Fibroblast of lung (primary cell): ENCODE measurements around the gene FAM50B. TPM values are rescaled to one million over a fixed set of nuclear protein-coding genes. Genes with fewer than 3 reads are reported as not detected.
A peak's percentile ranks its signal among the peaks of the same experiment; 100 is the strongest.

Source experiments
- DNase-seq, 2 donors: peaks; one replicate each; pipeline versions ENCODE4 v3.0.0 to v3.0.0-alpha.2; 2010; ENCODE audit warnings: low read depth in 2 of 2
- H2AFZ ChIP-seq: 2 replicates; pipeline ENCODE4 v1.5.1; 2012; ENCODE audit warnings: low read length, control low read depth, inconsistent platforms
- H3K27ac ChIP-seq: 2 replicates; pipeline ENCODE4 v1.5.1; 2011; ENCODE audit warnings: low read length, control low read depth; ENCODE audit not compliant: insufficient read depth
- H3K27me3 ChIP-seq: 2 replicates; pipeline ENCODE4 v1.5.1; 2011; ENCODE audit warnings: mild to moderate bottlenecking, low read length; ENCODE audit not compliant: control insufficient read depth, insufficient read depth
- H3K36me3 ChIP-seq: 2 replicates; pipeline ENCODE4 v1.5.1; 2011; ENCODE audit warnings: low read length; ENCODE audit not compliant: control insufficient read depth, insufficient read depth
- H3K4me1 ChIP-seq: 2 replicates; pipeline ENCODE4 v1.5.1; 2011; ENCODE audit warnings: low read length; ENCODE audit not compliant: control insufficient read depth, insufficient read depth; ENCODE audit errors: extremely low read depth
- H3K4me2 ChIP-seq: 2 replicates; pipeline ENCODE4 v1.5.1; 2011; ENCODE audit warnings: low read length, control low read depth; ENCODE audit not compliant: insufficient read depth; ENCODE audit errors: extremely low read depth
- H3K4me3 ChIP-seq, 4 experiments: fragments of 200-600 bp in 1 of 4; sonication (generic) in 1 of 4; replicated peaks in 1 of 4; 2 replicates each; pipeline ENCODE4 v1.5.1; 2011 to 2016; ENCODE audit warnings: low read length in 4 of 4, low read depth in 3 of 4, mild to moderate bottlenecking in 3 of 4, control low read depth in 2 of 4, inconsistent platforms in 1 of 4, mixed read lengths in 1 of 4; ENCODE audit not compliant: insufficient read depth in 1 of 4; ENCODE audit errors: control extremely low read depth in 1 of 4
- H3K79me2 ChIP-seq: 2 replicates; pipeline ENCODE4 v1.5.1; 2012; ENCODE audit warnings: mild to moderate bottlenecking, low read length, inconsistent platforms; ENCODE audit not compliant: control insufficient read depth, insufficient read depth
- H3K9ac ChIP-seq: 2 replicates; pipeline ENCODE4 v1.5.1; 2011; ENCODE audit warnings: mild to moderate bottlenecking, low read length, control low read depth; ENCODE audit not compliant: insufficient read depth
- H3K9me3 ChIP-seq: 2 replicates; pipeline ENCODE4 v1.5.1; 2012; ENCODE audit warnings: low read depth, low read length; ENCODE audit not compliant: control insufficient read depth, insufficient read depth
- H4K20me1 ChIP-seq: 2 replicates; pipeline ENCODE4 v1.5.1; 2011; ENCODE audit warnings: low read length; ENCODE audit not compliant: control insufficient read depth, insufficient read depth; ENCODE audit errors: extremely low read depth
- EZH2 ChIP-seq: IDR thresholded peaks from 2 replicates; pipeline ENCODE4 v1.5.1; 2012; ENCODE audit warnings: low read length, control low read depth, mild to moderate bottlenecking; ENCODE audit errors: missing control alignments
- polyA plus RNA-seq, 2 donors: library from polyadenylated mRNA; depleted of rRNA in 1 of 2; stranded (reverse) in 1 of 2; unstranded in 1 of 2; fragments of >200 nt; gene quantifications; 2 replicates each; pipeline ENCODE4 v1.2.1, GENCODE V29; 2011 to 2012; ENCODE audit warnings: missing spikeins in 1 of 2
- total RNA-seq: library from RNA; depleted of rRNA; stranded (reverse); fragments of >200 nt; gene quantifications from 2 replicates; pipeline ENCODE4 v1.2.1, GENCODE V29; 2014
- TF ChIP-seq, protein P1 (sequence below), 2 donors: IDR thresholded peaks in 1 of 2; conservative IDR thresholded peaks in 1 of 2; 1 replicate in 1 of 2; 2 replicates in 1 of 2; pipeline ENCODE4 v1.5.1; 2011 to 2012; ENCODE audit warnings: low read length in 2 of 2, control low read depth in 1 of 2, inconsistent platforms in 1 of 2, low read depth in 1 of 2, mild to moderate bottlenecking in 1 of 2

The FAM50B gene
- total and polyA plus RNA-seq, 2 donors (not counting 1 experiment from before 2014, with no cell fraction given): 4.2 to 15.7 TPM

DNA sequence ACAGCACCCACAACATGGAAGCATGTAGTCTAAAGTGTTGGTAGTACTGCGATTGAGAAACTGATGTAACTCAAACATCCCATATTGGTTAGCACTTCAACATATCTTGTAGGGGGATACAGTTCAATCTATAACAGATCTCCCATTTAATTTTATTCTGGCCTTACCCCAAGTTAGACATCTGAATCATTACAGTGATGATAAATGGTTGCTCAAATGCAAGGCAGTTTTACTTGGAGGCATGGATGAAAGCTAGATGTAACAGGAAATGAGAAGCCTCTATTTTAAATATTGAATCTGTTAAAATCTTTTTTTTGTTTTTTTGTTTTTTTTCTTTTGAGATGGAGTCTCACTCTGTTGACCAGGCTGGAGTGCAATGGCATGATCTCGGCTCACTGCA lies 44.2 kb upstream of the FAM50B start:
- Histone ChIP-seq H3K36me3 (no peaks in the 10 kb centered on the region), H3K4me1 (peaks cover 14% of the 10 kb centered on the region), H3K9ac (no peak overlapping the region), H4K20me1 (no peaks in the 10 kb centered on the region), H3K4me2 (no peak overlapping the region), H3K27ac (no peak overlapping the region), H3K9me3 (no peaks in the 10 kb centered on the region), H3K27me3 (no peaks in the 10 kb centered on the region), H2AFZ (no peak overlapping the region), H3K4me3 (no peak overlapping the region), H3K79me2 (no peaks in the 10 kb centered on the region)
- DNase-seq: no peak
- TF ChIP-seq EZH2: no peak
- TF ChIP-seq, protein P1, sequence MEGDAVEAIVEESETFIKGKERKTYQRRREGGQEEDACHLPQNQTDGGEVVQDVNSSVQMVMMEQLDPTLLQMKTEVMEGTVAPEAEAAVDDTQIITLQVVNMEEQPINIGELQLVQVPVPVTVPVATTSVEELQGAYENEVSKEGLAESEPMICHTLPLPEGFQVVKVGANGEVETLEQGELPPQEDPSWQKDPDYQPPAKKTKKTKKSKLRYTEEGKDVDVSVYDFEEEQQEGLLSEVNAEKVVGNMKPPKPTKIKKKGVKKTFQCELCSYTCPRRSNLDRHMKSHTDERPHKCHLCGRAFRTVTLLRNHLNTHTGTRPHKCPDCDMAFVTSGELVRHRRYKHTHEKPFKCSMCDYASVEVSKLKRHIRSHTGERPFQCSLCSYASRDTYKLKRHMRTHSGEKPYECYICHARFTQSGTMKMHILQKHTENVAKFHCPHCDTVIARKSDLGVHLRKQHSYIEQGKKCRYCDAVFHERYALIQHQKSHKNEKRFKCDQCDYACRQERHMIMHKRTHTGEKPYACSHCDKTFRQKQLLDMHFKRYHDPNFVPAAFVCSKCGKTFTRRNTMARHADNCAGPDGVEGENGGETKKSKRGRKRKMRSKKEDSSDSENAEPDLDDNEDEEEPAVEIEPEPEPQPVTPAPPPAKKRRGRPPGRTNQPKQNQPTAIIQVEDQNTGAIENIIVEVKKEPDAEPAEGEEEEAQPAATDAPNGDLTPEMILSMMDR (conservative IDR thresholded peaks at IDR 0.05 in 1 of 2, IDR thresholded peaks at IDR 0.05 in 1 of 2; ENCODE audit: low read depth in 1 of 2, low read length in 2 of 2): no peak

DNA sequence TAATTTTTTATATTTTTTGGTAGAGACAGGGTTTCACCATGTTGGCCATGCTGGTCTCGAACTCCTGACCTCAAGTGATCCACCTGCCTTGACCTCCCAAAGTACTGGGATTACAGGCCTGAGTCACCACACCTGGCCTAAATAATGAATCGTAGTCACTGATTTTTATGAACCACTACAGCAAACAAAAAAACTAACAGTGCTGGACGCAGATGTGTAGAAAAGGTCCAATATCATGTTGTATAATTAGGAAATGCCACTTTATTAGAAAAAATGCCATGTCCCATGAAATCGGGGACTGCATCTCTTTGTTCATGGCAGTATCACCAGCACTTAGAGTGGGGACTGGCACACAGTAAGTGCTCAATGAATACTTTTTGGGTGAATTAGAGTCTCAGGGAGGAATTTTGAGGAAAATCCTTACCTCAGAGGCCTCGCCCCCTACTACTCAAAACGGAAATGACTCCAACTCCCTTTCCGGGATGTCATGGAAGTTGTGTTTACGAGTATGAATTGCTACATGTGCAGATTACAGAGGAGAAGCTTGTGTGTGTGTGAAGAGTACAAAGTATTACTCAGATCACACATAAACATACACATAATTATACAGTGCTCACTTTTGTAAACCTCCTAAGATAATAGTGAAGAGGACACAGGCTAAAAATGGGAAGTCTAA lies 43.6 kb upstream of the FAM50B start:
- no peaks in the 10 kb centered on the region for H3K27me3 ChIP-seq
- peak in 1 of 2 donors; percentile 39 for DNase-seq
- H3K4me1 ChIP-seq: peaks cover 14% of the 10 kb centered on the region
- H3K9ac ChIP-seq: no peak overlapping the region
- peak overlapping the region; percentile 22 for H3K27ac ChIP-seq
- no peak overlapping the region for H2AFZ ChIP-seq
- H3K4me2 ChIP-seq: no peak overlapping the region
- H3K79me2 ChIP-seq: no peaks in the 10 kb centered on the region
- TF ChIP-seq EZH2: no peak
- TF ChIP-seq, protein P1 (conservative IDR thresholded peaks at IDR 0.05 in 1 of 2, IDR thresholded peaks at IDR 0.05 in 1 of 2; ENCODE audit: low read depth in 1 of 2, low read length in 2 of 2): no peak
- no peaks in the 10 kb centered on the region for H3K36me3 ChIP-seq
- H4K20me1 ChIP-seq: no peaks in the 10 kb centered on the region
- no peaks in the 10 kb centered on the region for H3K9me3 ChIP-seq
- no peak overlapping the region for H3K4me3 ChIP-seq

DNA sequence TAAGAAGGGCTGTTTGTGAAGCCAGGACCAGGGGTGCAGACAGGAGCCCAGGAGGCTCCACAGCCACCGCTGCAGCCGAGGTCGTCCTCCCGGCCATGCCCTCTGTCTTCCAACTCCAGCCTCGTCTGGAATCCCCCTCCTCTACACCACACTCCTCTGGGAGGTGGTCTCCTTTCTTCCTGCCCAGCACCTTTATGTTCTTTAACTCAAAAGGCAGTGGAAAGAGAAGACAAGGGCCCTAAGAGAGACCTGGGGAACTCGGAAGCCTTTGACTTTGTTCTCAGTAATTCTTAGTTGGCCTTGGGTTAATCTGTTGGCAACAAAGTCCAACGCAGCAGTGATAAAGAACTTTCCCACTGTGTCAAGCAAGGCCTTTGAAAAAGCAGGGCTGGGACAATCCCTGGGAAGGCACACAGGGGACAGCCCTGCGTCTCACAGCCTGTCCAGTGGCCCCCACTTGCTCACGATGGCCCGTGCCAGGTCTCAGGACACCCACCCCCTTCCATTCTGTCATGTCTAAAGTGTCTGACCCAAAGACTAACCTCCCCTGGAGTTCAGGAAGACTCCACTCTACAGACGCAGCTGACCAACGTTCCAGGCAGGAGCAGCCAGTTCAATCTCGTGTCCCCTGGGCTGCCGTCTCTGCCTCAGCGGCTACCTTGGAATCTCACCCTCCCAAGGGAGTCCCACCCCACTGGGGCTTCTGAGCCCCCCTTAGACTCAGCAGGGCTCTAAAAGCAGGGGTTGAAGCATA lies 42.8 kb upstream of the FAM50B start:
- peaks cover 14% of the 10 kb centered on the region for H3K4me1 ChIP-seq
- TF ChIP-seq EZH2: no peak
- TF ChIP-seq, protein P1 (conservative IDR thresholded peaks at IDR 0.05 in 1 of 2, IDR thresholded peaks at IDR 0.05 in 1 of 2; ENCODE audit: low read depth in 1 of 2, low read length in 2 of 2): no peak
- H3K27me3 ChIP-seq: no peaks in the 10 kb centered on the region
- H3K4me2 ChIP-seq: no peak overlapping the region
- H2AFZ ChIP-seq: no peak overlapping the region
- no peaks in the 10 kb centered on the region for H3K9me3 ChIP-seq
- no peaks in the 10 kb centered on the region for H4K20me1 ChIP-seq
- no peaks in the 10 kb centered on the region for H3K79me2 ChIP-seq
- no peak overlapping the region for H3K4me3 ChIP-seq
- peak overlapping the region; percentile 22 for H3K27ac ChIP-seq
- no peak overlapping the region for H3K9ac ChIP-seq
- no peak for DNase-seq
- H3K36me3 ChIP-seq: no peaks in the 10 kb centered on the region
